Uterus (tissue), 4 donors: ENCODE measurements around the gene ZBED3. TPM values are rescaled to one million over a fixed set of nuclear protein-coding genes. Genes with fewer than 3 reads are reported as not detected.
"Not testable (repeated sequence)": the region's sequence is repeated elsewhere in the genome, so short reads cannot be mapped to it uniquely, and the experiment has no call there.

ENCODE experiments used
- DNase-seq, 2 donors: peaks; one replicate each; pipeline ENCODE4 v3.0.0-alpha.2; 2019 to 2020
- H3K27ac ChIP-seq, 2 donors: fragments of 200-600 bp; sonication (generic); 1 replicate in 1 of 2; 2 replicates in 1 of 2; pipeline ENCODE4 v1.5.1; 2016 to 2018
- H3K27me3 ChIP-seq, 2 donors: fragments of 200-600 bp; sonication (generic); one replicate each; pipeline ENCODE4 v1.5.1; 2018 to 2019; ENCODE audit warnings: control low read depth in 1 of 2
- H3K36me3 ChIP-seq, 2 donors: fragments of 200-600 bp; sonication (generic); one replicate each; pipeline ENCODE4 v1.5.1; 2019; ENCODE audit warnings: control low read depth in 1 of 2
- H3K4me1 ChIP-seq, 2 donors: fragments of 200-600 bp; sonication (generic); one replicate each; pipeline ENCODE4 v1.5.1; 2018 to 2019; ENCODE audit warnings: control low read depth in 1 of 2
- H3K4me3 ChIP-seq, 2 donors: fragments of 200-600 bp; sonication (generic); 1 replicate in 1 of 2; 2 replicates in 1 of 2; pipeline ENCODE4 v1.5.1; 2018 to 2019; ENCODE audit warnings: mild to moderate bottlenecking in 1 of 2
- H3K9me3 ChIP-seq, 2 donors: fragments of 200-600 bp; sonication (generic); one replicate each; pipeline ENCODE4 v1.5.1; 2019; ENCODE audit warnings: control low read depth in 1 of 2
- POLR2A ChIP-seq, 2 donors: fragments of 450-650 bp; IDR thresholded peaks; one replicate each; pipeline ENCODE4 v1.6.1; 2016; ENCODE audit warnings: antibody characterized with exemption in 2 of 2, mild to moderate bottlenecking in 1 of 2, moderate library complexity in 1 of 2
- intact Hi-C: fragments of 100-400 bp; cut with DNase I; formaldehyde crosslinking; loops from one replicate; pipeline ENCODE4 v1.15.1; 2023; ENCODE audit warnings: low total_unique reads
- total RNA-seq, 4 donors: library from RNA; depleted of rRNA in 3 of 4; stranded (reverse); fragments of >200 nt in 3 of 4; gene quantifications; one replicate each; pipeline versions ENCODE4 v1.1.0 to v1.2.4, GENCODE V29; 2014 to 2023
- TF ChIP-seq, protein P1 (sequence below), 4 experiments: fragments of 200-600 bp in 2 of 4; fragments of 450-650 bp in 2 of 4; sonication (generic) in 2 of 4; IDR thresholded peaks; one replicate each; pipeline ENCODE4 v1.5.1; 2016 to 2019; ENCODE audit warnings: antibody characterized with exemption in 4 of 4, mild to moderate bottlenecking in 2 of 4, moderate library complexity in 1 of 4
- donor health status: DM: yes; HTN: yes; CAD: no.

The ZBED3 gene
- total RNA-seq, 4 donors from 2014 or later: 2.6 to 26.9 (median 4.7) TPM

DNA sequence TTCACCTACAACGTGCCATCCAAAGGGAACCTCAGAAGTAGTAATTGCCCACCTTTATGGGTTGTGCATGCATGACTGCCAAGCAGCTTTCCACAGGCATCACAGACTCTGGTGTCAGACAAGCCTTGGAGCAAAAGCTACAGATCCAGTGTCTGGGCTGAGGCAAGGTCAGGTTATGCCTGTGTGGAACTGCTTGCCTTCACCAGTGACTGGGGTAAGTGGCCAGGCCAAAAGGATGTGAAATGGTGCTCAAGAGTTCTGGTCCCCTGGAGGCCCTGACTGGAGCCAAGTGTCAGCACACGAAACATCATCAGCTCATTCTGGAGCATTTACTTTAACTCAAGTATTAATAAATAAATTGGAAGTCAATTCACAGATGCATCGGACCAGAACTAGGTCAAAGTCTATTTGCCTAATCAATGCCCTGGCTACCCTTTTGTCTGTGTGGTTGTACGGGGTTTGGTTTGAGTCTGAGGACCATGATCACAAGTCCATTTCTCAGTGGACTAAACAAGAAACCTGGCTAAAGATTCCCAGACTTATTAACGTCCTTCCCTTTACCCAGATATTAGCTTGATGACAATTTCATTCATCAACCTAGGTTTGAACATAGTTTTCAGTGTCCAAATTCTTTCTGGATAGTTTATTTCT, 41.5 kb upstream of the ZBED3 start:
- Histone ChIP-seq H3K27ac (no peak overlapping the region), H3K27me3 (no peaks in the 10 kb centered on the region), H3K4me1 (peaks cover 4% of the 10 kb centered on the region in 2 donors), H3K9me3 (no peaks in the 10 kb centered on the region), H3K36me3 (no peaks in the 10 kb centered on the region), H3K4me3 (no peak overlapping the region)
- TF ChIP-seq, protein P1, sequence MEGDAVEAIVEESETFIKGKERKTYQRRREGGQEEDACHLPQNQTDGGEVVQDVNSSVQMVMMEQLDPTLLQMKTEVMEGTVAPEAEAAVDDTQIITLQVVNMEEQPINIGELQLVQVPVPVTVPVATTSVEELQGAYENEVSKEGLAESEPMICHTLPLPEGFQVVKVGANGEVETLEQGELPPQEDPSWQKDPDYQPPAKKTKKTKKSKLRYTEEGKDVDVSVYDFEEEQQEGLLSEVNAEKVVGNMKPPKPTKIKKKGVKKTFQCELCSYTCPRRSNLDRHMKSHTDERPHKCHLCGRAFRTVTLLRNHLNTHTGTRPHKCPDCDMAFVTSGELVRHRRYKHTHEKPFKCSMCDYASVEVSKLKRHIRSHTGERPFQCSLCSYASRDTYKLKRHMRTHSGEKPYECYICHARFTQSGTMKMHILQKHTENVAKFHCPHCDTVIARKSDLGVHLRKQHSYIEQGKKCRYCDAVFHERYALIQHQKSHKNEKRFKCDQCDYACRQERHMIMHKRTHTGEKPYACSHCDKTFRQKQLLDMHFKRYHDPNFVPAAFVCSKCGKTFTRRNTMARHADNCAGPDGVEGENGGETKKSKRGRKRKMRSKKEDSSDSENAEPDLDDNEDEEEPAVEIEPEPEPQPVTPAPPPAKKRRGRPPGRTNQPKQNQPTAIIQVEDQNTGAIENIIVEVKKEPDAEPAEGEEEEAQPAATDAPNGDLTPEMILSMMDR (IDR thresholded peaks at IDR 0.05): no peak
- TF ChIP-seq POLR2A (IDR thresholded peaks at IDR 0.05): no peak
- intact Hi-C loops: no loop called here
- no peak for DNase-seq

DNA sequence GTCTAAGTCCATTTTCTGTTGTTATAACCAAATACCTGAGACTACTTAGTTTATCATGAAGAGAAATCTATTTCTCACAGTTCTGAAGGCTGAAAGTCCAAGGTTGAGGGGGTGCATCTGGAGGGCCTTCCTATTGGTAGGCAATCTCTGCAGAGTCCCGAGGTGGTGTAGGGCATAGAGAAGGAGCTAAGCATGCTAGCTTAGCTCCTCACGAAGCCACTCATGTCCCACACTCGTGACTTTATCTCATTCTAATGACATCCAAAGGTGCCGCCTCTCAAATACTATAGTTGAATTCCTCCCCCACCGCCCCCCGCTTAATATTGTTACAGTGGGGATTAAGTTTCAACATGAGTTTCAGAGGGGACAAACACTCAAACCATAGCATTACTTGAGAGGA, 36.0 kb upstream of the ZBED3 start:
- Histone ChIP-seq H3K27me3 (no peaks in the 10 kb centered on the region), H3K36me3 (no peaks in the 10 kb centered on the region), H3K4me1 (no peaks in the 10 kb centered on the region), H3K4me3 (no peak overlapping the region), H3K27ac (no peak overlapping the region), H3K9me3 (no peaks in the 10 kb centered on the region)
- TF ChIP-seq, protein P1 (IDR thresholded peaks at IDR 0.05): no peak
- TF ChIP-seq POLR2A (IDR thresholded peaks at IDR 0.05): no peak
- DNase-seq: no peak
- intact Hi-C loops: no loop called here

DNA sequence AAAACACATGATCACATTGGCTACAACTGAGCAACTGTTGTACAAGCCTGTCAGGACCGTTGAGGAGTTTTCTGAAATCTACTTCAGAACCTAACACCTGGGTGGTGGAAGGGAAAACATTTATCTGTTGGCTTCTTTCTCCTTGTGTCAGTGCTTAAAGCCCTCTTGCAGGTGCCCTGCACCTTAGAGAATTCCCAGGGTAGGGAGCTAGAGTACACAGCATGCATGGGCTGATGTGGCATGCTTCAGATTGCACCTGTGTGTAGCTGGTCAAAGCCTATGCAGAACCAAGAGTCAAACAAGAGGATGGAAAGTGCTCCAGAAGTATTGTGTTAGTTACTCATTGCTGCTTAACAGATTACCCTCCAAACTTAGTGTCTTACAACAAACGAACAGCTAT, 33.6 kb upstream of the ZBED3 start:
- H3K4me3 ChIP-seq: no peak overlapping the region
- H3K27ac ChIP-seq: no peak overlapping the region
- TF ChIP-seq POLR2A (IDR thresholded peaks at IDR 0.05): no peak
- TF ChIP-seq, protein P1 (IDR thresholded peaks at IDR 0.05): no peak
- H3K4me1 ChIP-seq: no peaks in the 10 kb centered on the region
- no peaks in the 10 kb centered on the region for H3K36me3 ChIP-seq
- no peak for DNase-seq
- intact Hi-C loops: no loop called here
- H3K9me3 ChIP-seq: no peaks in the 10 kb centered on the region
- no peaks in the 10 kb centered on the region for H3K27me3 ChIP-seq

DNA sequence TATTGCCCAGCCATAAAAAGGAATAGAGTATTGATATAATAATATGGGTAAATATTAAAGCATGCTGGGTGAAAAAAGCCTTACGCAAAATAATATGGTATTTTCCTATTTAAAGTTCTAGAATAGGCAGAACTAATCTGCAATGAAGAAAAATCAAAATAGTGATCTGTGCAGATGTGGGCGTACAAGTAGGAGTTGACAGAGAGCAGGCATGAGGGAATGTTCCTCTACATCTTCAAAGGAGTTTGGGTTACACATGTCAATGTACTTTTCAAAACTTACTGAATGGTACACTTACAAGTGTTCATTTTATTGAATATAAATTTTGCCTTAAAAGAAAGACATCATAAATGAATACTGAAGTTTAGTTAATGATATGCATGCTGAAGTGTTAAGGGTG, 33.0 kb upstream of the ZBED3 start:
- no peaks in the 10 kb centered on the region for H3K4me1 ChIP-seq
- intact Hi-C loops: no loop called here

DNA sequence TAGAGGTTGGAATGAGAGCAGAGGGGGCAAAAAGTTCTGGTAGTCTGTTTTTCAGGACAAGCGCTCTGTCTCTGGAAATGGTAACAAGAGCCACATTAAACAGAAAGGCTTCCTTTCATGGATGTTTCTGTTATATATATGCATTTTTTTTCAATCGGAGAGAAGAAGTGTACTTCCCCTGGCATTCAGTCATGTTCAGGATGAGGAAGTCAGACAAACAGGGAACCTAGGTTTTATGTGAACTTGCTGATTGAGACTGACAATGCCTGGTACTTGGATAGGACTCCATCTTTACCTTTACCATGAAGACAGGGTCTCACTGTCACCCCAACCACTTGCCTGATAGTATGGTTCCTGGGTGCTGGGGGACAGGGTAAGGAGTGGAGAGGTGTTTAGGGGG, 30.1 kb upstream of the ZBED3 start:
- Histone ChIP-seq H3K9me3 (no peaks in the 10 kb centered on the region), H3K36me3 (no peaks in the 10 kb centered on the region), H3K27ac (no peak overlapping the region), H3K4me3 (no peak overlapping the region), H3K4me1 (no peaks in the 10 kb centered on the region), H3K27me3 (no peaks in the 10 kb centered on the region)
- TF ChIP-seq, protein P1 (IDR thresholded peaks at IDR 0.05): no peak
- TF ChIP-seq POLR2A (IDR thresholded peaks at IDR 0.05): no peak
- intact Hi-C loops: no loop called here
- DNase-seq: no peak

More for the DNA sequence above, 33.0 kb upstream of the ZBED3 start:
- Histone ChIP-seq H3K4me3 (no peak overlapping the region), H3K27ac (no peak overlapping the region), H3K9me3 (no peaks in the 10 kb centered on the region), H3K27me3 (no peaks in the 10 kb centered on the region), H3K36me3 (no peaks in the 10 kb centered on the region)
- no peak for DNase-seq
- TF ChIP-seq, protein P1 (IDR thresholded peaks at IDR 0.05): no peak

DNA sequence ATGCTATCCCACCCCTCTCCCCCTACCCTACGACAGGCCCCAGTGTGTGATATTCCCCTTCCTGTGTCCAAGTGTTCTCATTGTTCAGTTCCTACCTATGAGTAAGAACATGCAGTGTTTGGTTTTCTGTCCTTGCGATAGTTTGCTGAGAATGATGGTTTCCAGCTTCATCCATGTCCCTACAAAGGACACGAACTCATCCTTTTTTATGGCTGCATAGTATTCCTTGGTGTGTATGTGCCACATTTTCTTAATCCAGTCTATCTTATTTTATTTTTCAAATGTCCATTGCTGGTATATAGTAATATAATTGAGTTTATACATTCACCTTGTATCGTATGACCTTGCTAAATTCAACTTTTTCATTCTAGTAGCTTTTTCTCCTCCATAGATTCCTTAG, 19.9 kb upstream of the ZBED3 start:
- H3K9me3 ChIP-seq, H3K4me1 ChIP-seq, H3K27ac ChIP-seq, H3K36me3 ChIP-seq, H3K4me3 ChIP-seq, H3K27me3 ChIP-seq, DNase-seq, intact Hi-C loops: not testable (repeated sequence)
